Smooth muscle cell (in vitro differentiated cells): ENCODE measurements around the gene TMEM181. TPM values are rescaled to one million over a fixed set of nuclear protein-coding genes. Genes with fewer than 3 reads are reported as not detected.

Experiments
- DNase-seq: peaks from one replicate; lab custom pipeline; 2025; ENCODE audit not compliant: unreplicated experiment; lab: John Stamatoyannopoulos, UW
- H2AFZ ChIP-seq: fragments of 200-600 bp; sonication (generic); 2 replicates; pipeline ENCODE4 v1.6.0; 2016; ENCODE audit warnings: antibody characterized with exemption, low read depth, mild to moderate bottlenecking
- H3F3A ChIP-seq: fragments of 200-600 bp; sonication (generic); 2 replicates; pipeline ENCODE4 v1.6.0; 2017; ENCODE audit warnings: antibody characterized with exemption, low read depth
- H3K27ac ChIP-seq: fragments of 200-600 bp; sonication (generic); 2 replicates; pipeline ENCODE4 v1.5.1; 2016; ENCODE audit warnings: low read depth, mild to moderate bottlenecking
- H3K27me3 ChIP-seq: fragments of 200-600 bp; sonication (generic); 2 replicates; pipeline ENCODE4 v1.6.1; 2016; ENCODE audit warnings: low read depth, mild to moderate bottlenecking
- H3K36me3 ChIP-seq: fragments of 200-600 bp; sonication (generic); 2 replicates; pipeline ENCODE4 v1.5.1; 2016; ENCODE audit warnings: low read depth
- H3K4me1 ChIP-seq: fragments of 200-600 bp; sonication (generic); 2 replicates; pipeline ENCODE4 v1.5.1; 2016; ENCODE audit warnings: low read depth
- H3K4me2 ChIP-seq: fragments of 200-600 bp; sonication (generic); 2 replicates; pipeline ENCODE4 v1.6.0; 2016; ENCODE audit warnings: mild to moderate bottlenecking
- H3K4me3 ChIP-seq: fragments of 200-600 bp; sonication (generic); 2 replicates; pipeline ENCODE4 v1.5.1; 2016; ENCODE audit warnings: mild to moderate bottlenecking
- H3K79me2 ChIP-seq: fragments of 200-600 bp; sonication (generic); 2 replicates; pipeline ENCODE4 v1.6.0; 2016; ENCODE audit warnings: low read depth, mild to moderate bottlenecking
- H3K9ac ChIP-seq: fragments of 200-600 bp; sonication (generic); 2 replicates; pipeline ENCODE4 v1.6.0; 2016; ENCODE audit warnings: low read depth
- H3K9me3 ChIP-seq: fragments of 200-600 bp; sonication (generic); replicated peaks from 2 replicates; pipeline ENCODE4 v1.5.1; 2016; ENCODE audit warnings: low read depth
- H4K20me1 ChIP-seq: fragments of 200-600 bp; sonication (generic); 2 replicates; pipeline ENCODE4 v1.6.0; 2016; ENCODE audit warnings: low read depth
- WGBS: methylation state at CpG from one replicate; pipeline ENCODE4 v1.1.7; 2016; ENCODE audit warnings: low lambda C conversion rate; 5-methylcytosine and 5-hydroxymethylcytosine counted together
- polyA plus RNA-seq: library from polyadenylated mRNA; unstranded; fragments of >200 nt; fragmentation: Nextera tagmentation; extraction: Ambion mirVana; gene quantifications from 2 replicates; pipeline ENCODE4 v1.2.1, GENCODE V29; 2016
- total RNA-seq: library from RNA; depleted of rRNA; stranded (reverse); fragments of >200 nt; gene quantifications from 2 replicates; pipeline ENCODE4 v1.2.3, GENCODE V29; 2014
- TF ChIP-seq, protein P1 (sequence below): fragments of 200-600 bp; sonication (generic); IDR thresholded peaks from 2 replicates; pipeline ENCODE4 v1.5.1; 2017; ENCODE audit warnings: borderline replicate concordance, mild to moderate bottlenecking, antibody characterized with exemption; ENCODE audit not compliant: insufficient read depth, poor library complexity, severe bottlenecking

The TMEM181 gene
- total and polyA plus RNA-seq, 2 experiments from 2014 or later: 15.3 to 29.0 TPM

DNA sequence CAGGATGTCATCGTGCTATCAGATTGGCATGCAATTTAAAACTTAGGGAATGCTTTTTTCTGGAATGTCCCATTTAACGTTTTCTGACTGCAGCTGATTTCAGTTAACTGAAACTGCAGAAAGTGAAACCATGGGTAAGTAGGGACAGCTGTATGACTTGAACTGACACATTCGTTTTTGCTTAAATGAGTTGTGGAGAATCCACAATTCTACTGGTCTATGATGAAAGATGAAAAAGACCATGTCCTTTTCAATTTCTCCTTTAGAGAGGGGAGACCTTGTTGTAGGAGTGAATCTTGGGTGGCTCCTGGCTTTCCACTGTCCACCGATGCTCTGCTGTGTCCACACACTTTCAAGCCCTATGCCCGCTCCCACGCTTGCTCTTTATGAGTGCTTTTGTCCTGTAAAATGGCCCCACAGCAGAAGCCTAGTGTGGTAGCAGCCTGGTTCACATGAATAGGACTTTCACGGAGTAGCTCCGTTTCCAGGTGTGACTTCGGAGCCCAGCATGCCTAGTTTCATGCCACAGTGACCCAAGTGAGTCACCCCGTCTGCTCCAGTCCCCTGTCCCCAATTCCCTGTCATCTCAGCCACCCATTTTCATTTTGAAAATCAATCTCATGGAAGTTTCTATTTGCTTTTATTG, 62.8 kb downstream of the TMEM181 start:
- DNase-seq: no peak
- no peaks in the 10 kb centered on the region for H4K20me1 ChIP-seq
- no peak overlapping the region for H3K9ac ChIP-seq
- H3K4me2 ChIP-seq: no peak overlapping the region
- TF ChIP-seq, protein P1, sequence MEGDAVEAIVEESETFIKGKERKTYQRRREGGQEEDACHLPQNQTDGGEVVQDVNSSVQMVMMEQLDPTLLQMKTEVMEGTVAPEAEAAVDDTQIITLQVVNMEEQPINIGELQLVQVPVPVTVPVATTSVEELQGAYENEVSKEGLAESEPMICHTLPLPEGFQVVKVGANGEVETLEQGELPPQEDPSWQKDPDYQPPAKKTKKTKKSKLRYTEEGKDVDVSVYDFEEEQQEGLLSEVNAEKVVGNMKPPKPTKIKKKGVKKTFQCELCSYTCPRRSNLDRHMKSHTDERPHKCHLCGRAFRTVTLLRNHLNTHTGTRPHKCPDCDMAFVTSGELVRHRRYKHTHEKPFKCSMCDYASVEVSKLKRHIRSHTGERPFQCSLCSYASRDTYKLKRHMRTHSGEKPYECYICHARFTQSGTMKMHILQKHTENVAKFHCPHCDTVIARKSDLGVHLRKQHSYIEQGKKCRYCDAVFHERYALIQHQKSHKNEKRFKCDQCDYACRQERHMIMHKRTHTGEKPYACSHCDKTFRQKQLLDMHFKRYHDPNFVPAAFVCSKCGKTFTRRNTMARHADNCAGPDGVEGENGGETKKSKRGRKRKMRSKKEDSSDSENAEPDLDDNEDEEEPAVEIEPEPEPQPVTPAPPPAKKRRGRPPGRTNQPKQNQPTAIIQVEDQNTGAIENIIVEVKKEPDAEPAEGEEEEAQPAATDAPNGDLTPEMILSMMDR: no peak
- 97% methylated on average over 10 of the region's 10 CpGs for WGBS
- H3K27me3 ChIP-seq: no peaks in the 10 kb centered on the region
- no peaks in the 10 kb centered on the region for H3K36me3 ChIP-seq
- H3K79me2 ChIP-seq: no peaks in the 10 kb centered on the region
- H3K4me1 ChIP-seq: no peaks in the 10 kb centered on the region
- no peaks in the 10 kb centered on the region for H3K9me3 ChIP-seq
- no peak overlapping the region for H3K4me3 ChIP-seq
- H2AFZ ChIP-seq: no peak overlapping the region
- H3F3A ChIP-seq: no peaks in the 10 kb centered on the region
- no peak overlapping the region for H3K27ac ChIP-seq

- H3K4me2 ChIP-seq: no peak overlapping the region
- no peaks in the 10 kb centered on the region for H3K9me3 ChIP-seq
- TF ChIP-seq, protein P1: no peak
- no peak for DNase-seq
- no peaks in the 10 kb centered on the region for H3K4me1 ChIP-seq
- H4K20me1 ChIP-seq: no peaks in the 10 kb centered on the region
- 96% methylated on average over 25 of the region's 25 CpGs for WGBS
- H2AFZ ChIP-seq: no peak overlapping the region
- H3K27ac ChIP-seq: no peak overlapping the region
- no peaks in the 10 kb centered on the region for H3F3A ChIP-seq
- H3K27me3 ChIP-seq: no peaks in the 10 kb centered on the region
- H3K4me3 ChIP-seq: no peak overlapping the region
- no peaks in the 10 kb centered on the region for H3K79me2 ChIP-seq
- no peaks in the 10 kb centered on the region for H3K36me3 ChIP-seq
- no peak overlapping the region for H3K9ac ChIP-seq
Measured at GRCh38 chr6:158624684-158625682, 65.1 kb downstream of the TMEM181 start.

DNA sequence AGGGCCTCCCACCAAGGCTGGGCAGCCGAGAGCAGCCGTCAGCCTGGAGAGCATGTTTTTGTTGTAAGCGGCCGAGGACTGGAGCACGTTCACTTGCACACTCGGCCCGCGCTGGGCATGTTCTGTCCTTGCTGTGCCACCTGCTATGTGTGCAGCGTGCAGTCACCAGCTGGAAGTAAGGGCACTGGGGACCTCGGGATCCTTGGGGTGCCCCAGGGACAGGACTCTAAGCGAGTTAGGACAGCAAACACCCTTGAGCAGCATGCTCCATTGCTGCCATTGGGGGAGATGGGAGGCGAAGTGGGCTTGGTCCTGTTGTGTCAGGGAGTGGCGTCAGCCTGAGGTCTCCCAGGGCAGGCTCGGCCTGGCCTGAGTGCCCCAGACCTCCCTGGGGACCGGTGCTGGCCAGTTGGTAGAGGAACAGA, 66.0 kb downstream of the TMEM181 start:
- TF ChIP-seq, protein P1: no peak
- Histone ChIP-seq H3K4me1 (no peaks in the 10 kb centered on the region), H4K20me1 (no peaks in the 10 kb centered on the region), H3K27me3 (no peaks in the 10 kb centered on the region), H3K36me3 (no peaks in the 10 kb centered on the region), H3K4me2 (no peak overlapping the region), H3K79me2 (no peaks in the 10 kb centered on the region), H3K9me3 (no peaks in the 10 kb centered on the region), H3K9ac (no peak overlapping the region), H3K27ac (no peak overlapping the region), H3F3A (no peaks in the 10 kb centered on the region), H2AFZ (no peak overlapping the region), H3K4me3 (no peak overlapping the region)
- no peak for DNase-seq
- 99% methylated on average over 15 of the region's 15 CpGs for WGBS
